Osteoblast (primary cell): ENCODE data around the gene MAN2A1. TPM values are rescaled to one million over a fixed set of nuclear protein-coding genes. Genes with fewer than 3 reads are reported as not detected.

Experiments
- DNase-seq: peaks from one replicate; pipeline ENCODE4 v3.0.0; 2011; ENCODE audit warnings: low spot score, mixed read lengths; ENCODE audit not compliant: insufficient read length; ENCODE audit errors: missing footprints
- H2AFZ ChIP-seq: 2 replicates; pipeline ENCODE4 v1.6.0; 2011; ENCODE audit warnings: mild to moderate bottlenecking, low read length
- H3K27ac ChIP-seq: 2 replicates; pipeline ENCODE4 v1.5.1; 2011; ENCODE audit warnings: mild to moderate bottlenecking, low read depth, low read length, moderate library complexity
- H3K27me3 ChIP-seq: 2 replicates; pipeline ENCODE4 v1.6.0; 2012; ENCODE audit warnings: mild to moderate bottlenecking, control low read depth, inconsistent platforms, low read length, moderate library complexity; ENCODE audit not compliant: insufficient read depth
- H3K36me3 ChIP-seq: 2 replicates; pipeline ENCODE4 v1.5.1; 2011; ENCODE audit warnings: mild to moderate bottlenecking, low read length, control low read depth, moderate library complexity; ENCODE audit not compliant: insufficient read depth
- H3K4me1 ChIP-seq: 2 replicates; pipeline ENCODE4 v1.5.1; 2011; ENCODE audit warnings: mild to moderate bottlenecking, low read length, control low read depth, moderate library complexity; ENCODE audit not compliant: insufficient read depth
- H3K4me2 ChIP-seq: 2 replicates; pipeline ENCODE4 v1.6.0; 2011; ENCODE audit warnings: mild to moderate bottlenecking, low read length; ENCODE audit not compliant: insufficient read depth
- H3K4me3 ChIP-seq: fragments of 200-600 bp; sonication (generic); 3 replicates; pipeline ENCODE4 v1.5.1; 2012; ENCODE audit warnings: mild to moderate bottlenecking, low read length, inconsistent platforms; ENCODE audit not compliant: insufficient read depth
- H3K79me2 ChIP-seq: 2 replicates; pipeline ENCODE4 v1.6.0; 2012; ENCODE audit warnings: mild to moderate bottlenecking, low read length, control low read depth, inconsistent platforms; ENCODE audit not compliant: insufficient read depth
- H3K9me3 ChIP-seq: 2 replicates; pipeline ENCODE4 v1.5.1; 2011; ENCODE audit warnings: low read depth, low read length, control low read depth
- H4K20me1 ChIP-seq: 2 replicates; pipeline ENCODE4 v1.6.0; 2012; ENCODE audit warnings: mild to moderate bottlenecking, low read length, control low read depth; ENCODE audit not compliant: insufficient read depth
- total RNA-seq: library from RNA; depleted of rRNA; stranded (reverse); fragments of >200 nt; gene quantifications from 2 replicates; pipeline ENCODE4 v1.2.3, GENCODE V29; 2012
- TF ChIP-seq, protein P1 (sequence below): IDR thresholded peaks from 2 replicates; pipeline ENCODE4 v1.5.1; 2011; ENCODE audit warnings: mild to moderate bottlenecking, low read depth, low read length, moderate library complexity; ENCODE audit errors: extremely low read depth

Gene MAN2A1
- total RNA-seq, 1 donor: 81.8 TPM

DNA sequence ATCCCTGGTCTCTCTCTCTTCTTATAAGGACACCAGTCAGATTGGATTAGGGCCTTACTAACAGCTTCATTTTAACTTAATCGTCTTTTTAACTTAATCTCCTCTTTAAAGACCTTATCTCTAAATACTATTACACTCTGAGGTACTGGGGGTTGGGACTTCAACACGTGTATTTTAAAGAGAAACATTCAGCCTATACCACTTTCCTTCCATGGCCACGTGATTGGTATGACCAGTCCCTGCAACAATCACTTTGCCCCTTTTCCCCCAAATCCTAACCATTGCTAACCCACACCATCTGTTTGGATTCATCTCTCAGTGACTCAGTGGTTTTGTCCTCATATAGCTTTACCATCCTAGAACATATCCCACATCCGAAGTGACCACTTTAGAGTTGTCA is 3.8 kb upstream of the MAN2A1 start:
- Histone ChIP-seq H3K9me3 (peaks cover 5% of the 10 kb centered on the region), H3K4me3 (no peak overlapping the region), H3K4me1 (no peaks in the 10 kb centered on the region), H3K79me2 (peaks cover 7% of the 10 kb centered on the region), H3K27me3 (no peaks in the 10 kb centered on the region), H4K20me1 (no peaks in the 10 kb centered on the region), H2AFZ (no peak overlapping the region), H3K27ac (no peak overlapping the region), H3K36me3 (no peaks in the 10 kb centered on the region), H3K4me2 (no peak overlapping the region)
- TF ChIP-seq, protein P1, sequence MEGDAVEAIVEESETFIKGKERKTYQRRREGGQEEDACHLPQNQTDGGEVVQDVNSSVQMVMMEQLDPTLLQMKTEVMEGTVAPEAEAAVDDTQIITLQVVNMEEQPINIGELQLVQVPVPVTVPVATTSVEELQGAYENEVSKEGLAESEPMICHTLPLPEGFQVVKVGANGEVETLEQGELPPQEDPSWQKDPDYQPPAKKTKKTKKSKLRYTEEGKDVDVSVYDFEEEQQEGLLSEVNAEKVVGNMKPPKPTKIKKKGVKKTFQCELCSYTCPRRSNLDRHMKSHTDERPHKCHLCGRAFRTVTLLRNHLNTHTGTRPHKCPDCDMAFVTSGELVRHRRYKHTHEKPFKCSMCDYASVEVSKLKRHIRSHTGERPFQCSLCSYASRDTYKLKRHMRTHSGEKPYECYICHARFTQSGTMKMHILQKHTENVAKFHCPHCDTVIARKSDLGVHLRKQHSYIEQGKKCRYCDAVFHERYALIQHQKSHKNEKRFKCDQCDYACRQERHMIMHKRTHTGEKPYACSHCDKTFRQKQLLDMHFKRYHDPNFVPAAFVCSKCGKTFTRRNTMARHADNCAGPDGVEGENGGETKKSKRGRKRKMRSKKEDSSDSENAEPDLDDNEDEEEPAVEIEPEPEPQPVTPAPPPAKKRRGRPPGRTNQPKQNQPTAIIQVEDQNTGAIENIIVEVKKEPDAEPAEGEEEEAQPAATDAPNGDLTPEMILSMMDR: no peak
- DNase-seq: no peak

DNA sequence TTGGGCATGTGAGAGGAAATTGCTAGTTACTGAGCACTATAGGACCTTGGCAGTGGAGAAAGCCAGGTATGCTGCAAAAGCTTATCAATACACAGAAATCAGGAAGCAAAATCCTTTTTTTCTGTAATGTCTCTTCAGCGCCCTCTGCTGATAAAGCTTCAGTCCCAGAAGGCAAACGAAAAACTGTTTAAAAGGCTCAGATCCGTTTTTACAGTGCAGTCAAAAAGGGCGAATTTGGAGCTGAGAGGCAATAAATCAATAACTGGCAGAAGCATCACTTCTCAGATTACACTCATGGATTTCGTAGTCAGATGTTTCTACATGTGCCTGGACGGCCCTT is 1.1 kb upstream of the MAN2A1 start:
- Histone ChIP-seq H3K27ac (peak overlapping the region; percentile 58), H3K27me3 (no peaks in the 10 kb centered on the region), H3K9me3 (peaks cover 5% of the 10 kb centered on the region), H3K4me1 (peaks cover 14% of the 10 kb centered on the region), H2AFZ (peak overlapping the region; percentile 97), H3K4me3 (peak overlapping the region; percentile 89), H3K79me2 (peaks cover 32% of the 10 kb centered on the region), H3K4me2 (peak overlapping the region; percentile 75), H3K36me3 (no peaks in the 10 kb centered on the region), H4K20me1 (peaks cover 7% of the 10 kb centered on the region)
- TF ChIP-seq, protein P1: peak; percentile 37
- no peak for DNase-seq

DNA sequence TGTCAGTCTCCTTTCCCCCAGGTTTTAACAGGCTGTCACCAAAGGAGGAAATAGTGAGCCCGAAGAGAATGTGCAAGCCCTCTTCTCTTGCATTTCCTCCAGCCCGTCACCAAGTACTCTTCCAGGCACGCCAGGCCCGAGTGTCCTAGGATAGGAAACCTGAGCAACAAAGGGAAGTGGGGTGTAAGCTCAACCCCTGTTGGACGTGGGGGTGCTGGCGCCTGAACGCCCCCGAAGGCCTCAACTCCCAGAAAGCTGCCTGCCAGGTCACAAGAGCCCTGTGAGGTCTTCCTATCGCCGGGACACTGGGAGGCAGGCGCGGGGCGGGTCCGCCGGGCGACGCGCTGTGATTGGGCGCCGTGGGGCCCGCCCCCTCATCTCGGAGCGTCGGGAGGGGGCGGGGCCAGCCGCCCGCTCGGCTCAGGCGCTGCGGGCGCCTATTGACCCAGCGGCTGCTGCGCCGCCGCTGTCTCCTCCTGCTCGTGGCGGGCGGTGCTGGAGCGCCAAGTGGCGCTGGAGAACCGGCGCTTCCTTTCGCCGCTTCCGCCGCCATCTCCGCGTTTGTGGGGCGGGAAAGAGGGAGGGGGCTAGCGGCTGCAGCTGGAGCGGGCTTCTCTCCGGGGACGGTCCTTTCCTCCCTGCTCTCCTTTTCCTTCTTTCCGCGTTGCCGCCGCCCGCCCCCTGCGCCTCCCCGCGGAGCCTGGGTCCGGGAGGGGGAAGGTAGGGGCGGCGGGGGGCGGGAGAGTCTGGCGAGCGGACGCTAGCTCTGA is 572 bp upstream of the MAN2A1 start:
- H3K4me1 ChIP-seq: peaks cover 17% of the 10 kb centered on the region
- H3K36me3 ChIP-seq: no peaks in the 10 kb centered on the region
- TF ChIP-seq, protein P1: no peak
- peak; percentile 96 for DNase-seq
- H3K27ac ChIP-seq: peak overlapping the region; percentile 58
- peaks cover 38% of the 10 kb centered on the region for H3K79me2 ChIP-seq
- H3K4me2 ChIP-seq: peak overlapping the region; percentile 86
- peak overlapping the region; percentile 89 for H3K4me3 ChIP-seq
- no peaks in the 10 kb centered on the region for H3K27me3 ChIP-seq
- peak overlapping the region; percentile 97 for H2AFZ ChIP-seq
- H4K20me1 ChIP-seq: peaks cover 7% of the 10 kb centered on the region
- H3K9me3 ChIP-seq: peaks cover 5% of the 10 kb centered on the region

DNA sequence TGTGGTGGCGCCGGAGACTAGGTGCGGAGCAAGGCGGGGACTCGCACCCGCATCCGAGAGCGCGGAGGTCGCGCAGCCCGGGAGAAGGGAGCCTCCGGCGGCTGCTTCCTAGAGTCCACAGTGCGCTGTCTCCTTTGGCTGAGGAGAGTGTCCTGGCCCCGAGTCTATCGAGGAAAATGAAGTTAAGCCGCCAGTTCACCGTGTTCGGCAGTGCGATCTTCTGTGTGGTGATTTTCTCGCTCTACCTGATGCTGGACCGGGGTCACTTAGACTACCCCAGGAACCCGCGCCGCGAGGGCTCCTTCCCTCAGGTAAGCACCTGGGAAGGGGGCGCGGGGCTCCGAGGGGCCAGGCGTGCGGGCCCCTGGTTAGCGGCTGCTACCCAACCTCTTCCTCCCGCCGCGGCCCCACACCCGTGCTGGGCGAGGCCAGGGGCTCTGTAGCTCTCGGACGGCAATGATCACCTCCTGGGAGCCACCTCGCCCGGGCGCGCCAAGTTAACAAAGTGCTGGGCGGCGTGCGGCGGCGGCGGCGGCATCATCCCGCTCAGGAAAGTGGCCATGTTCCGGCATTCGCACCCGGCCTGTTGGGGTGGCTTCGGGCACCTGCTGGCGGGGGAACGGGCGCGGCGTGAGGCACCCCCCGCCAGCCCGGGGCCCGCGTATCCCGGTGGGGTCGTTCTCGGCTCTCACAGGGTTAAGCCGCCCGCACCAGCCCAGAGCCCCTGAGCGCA is 681 bp downstream of the MAN2A1 start:
- Histone ChIP-seq H3K79me2 (peaks cover 50% of the 10 kb centered on the region), H3K9me3 (peaks cover 5% of the 10 kb centered on the region), H3K4me3 (peak overlapping the region; percentile 89), H3K36me3 (no peaks in the 10 kb centered on the region), H2AFZ (peak overlapping the region; percentile 83), H3K27ac (peak overlapping the region; percentile 64), H3K4me1 (peaks cover 26% of the 10 kb centered on the region), H3K27me3 (no peaks in the 10 kb centered on the region), H3K4me2 (peak overlapping the region; percentile 86), H4K20me1 (peaks cover 7% of the 10 kb centered on the region)
- DNase-seq: peak; percentile 81
- TF ChIP-seq, protein P1: no peak
